GM18870 (cell line): ENCODE measurements around the gene WNK1.
"Not testable (repeated sequence)": the region's sequence is repeated elsewhere in the genome, so short reads cannot be mapped to it uniquely, and the experiment has no call there.

Source experiments
- ATAC-seq: cut with Tn5 transposase; IDR thresholded peaks from one replicate; pipeline ENCODE4 v1.9.1; 2021; ENCODE audit warnings: moderate library complexity; ENCODE audit not compliant: unreplicated experiment

The WNK1 gene

DNA sequence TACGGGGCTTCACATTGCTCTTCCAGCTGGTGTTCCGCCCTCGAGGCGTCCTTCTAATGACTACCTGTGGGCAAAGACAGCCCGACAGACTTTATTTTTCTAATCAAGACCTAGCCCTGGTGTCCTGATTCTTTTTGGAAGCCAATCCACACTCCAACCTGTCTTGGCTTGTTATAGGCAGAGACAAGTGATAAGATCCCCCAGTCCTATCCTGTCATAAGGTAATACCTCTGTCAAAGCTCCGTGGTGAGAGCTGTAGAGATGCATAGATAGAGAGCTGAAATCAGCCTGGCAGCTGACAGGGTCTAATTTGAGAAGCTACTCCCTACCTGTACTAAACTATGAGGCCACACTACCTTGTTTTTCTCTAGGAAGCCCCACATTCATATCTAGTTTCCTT, 11.5 kb upstream of the WNK1 start:
- no peak for ATAC-seq

DNA sequence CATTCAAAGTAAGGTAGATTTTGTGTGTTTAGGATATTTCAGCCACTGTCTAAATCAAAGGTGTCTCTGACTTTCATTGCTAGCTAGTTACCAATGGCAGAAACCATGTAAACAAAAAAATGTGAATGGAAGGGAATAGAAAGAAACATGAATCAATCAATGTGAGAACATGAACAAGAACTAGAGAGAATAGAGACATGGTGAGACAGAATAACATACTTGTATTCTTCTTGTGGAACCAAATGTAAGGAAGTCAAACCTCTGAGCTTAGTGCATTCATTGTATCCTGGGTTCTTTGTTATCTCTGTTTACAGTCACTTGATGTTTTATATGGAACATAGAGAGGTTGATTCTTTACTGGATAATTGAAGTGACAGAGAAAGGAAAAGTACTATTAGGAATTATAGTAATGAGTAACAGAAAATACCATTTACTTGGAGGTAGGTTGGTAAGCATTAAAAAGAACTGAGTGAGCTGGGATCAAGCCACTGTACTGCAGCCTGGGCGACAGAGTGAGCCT, 2.6 kb upstream of the WNK1 start:
- no peak for ATAC-seq

DNA sequence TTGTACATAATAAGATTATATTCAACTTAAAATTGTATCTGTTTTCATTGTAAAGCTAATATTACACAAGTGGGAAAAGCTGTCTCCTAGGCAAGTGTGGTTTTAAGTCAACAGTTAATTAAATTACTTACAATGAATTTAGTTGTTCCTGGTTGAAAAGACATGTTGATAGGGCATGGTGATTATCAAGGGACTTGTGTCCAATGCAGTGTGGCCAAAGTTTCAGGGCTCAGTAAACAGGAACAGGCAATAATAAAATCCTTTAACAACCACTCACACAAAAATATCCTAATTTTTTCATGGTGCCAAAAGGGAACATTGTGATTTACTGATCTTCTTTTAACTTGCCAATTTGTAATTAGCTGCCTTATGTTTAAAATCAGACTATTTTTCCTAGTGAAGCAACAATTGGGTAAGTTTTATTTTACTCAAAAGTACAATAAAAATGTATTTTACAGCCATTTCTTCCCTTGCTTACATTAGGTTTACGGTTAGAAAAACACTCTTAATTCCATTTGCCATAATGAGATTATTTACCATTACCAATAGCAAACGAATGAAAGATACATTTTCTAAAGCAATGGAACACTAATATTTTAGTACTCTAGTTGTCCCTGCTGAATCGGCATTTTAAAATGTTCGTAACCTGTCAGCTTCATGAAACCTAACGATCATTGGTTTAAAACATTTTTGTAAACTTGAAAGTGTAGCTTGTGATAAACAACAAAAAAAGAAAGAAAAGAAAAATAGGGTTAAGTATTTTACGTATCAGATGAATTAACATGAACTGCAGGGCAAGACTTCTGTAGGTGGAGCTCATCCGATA, 1.8 kb upstream of the WNK1 start:
- no peak for ATAC-seq

DNA sequence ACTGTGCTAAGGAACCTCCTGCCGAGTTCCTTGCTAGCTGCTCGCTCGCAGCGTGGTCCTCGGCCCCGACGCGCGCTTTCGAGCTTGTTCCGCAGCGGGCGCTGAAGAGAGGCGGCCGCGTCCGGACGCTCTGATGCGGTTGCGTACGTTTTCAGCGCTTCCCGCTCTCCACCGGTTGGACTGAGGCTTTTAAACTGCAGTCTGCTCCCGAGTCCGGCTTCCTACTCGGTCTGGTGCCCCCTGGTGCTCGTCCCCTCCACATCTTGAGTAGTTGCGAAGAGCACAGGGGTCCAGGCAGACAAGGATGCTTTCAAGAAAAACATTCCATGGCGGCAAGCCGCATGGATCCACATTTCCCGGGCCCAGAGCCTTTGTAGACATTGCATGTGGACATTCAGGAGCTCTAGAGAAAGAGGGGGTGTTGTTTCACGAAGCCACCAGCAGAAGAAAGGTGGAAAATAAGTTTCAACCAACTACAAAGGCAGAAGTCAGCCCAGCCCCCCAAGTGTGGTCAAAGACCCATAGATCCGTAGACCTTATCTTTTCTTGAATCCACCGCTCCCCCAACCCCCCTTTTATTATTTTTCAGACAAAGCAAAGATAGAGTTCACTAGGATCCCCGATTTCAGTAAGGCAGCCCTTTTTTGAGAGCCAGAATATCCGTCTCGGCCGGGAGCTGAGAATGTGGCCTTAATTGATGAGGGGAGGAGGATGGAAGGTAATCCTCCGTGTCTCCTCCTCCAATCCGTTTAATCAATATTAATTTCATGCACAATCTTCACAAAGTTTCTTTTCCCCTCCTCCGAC, 984 bp upstream of the WNK1 start:
- ATAC-seq = peak; percentile 48

DNA sequence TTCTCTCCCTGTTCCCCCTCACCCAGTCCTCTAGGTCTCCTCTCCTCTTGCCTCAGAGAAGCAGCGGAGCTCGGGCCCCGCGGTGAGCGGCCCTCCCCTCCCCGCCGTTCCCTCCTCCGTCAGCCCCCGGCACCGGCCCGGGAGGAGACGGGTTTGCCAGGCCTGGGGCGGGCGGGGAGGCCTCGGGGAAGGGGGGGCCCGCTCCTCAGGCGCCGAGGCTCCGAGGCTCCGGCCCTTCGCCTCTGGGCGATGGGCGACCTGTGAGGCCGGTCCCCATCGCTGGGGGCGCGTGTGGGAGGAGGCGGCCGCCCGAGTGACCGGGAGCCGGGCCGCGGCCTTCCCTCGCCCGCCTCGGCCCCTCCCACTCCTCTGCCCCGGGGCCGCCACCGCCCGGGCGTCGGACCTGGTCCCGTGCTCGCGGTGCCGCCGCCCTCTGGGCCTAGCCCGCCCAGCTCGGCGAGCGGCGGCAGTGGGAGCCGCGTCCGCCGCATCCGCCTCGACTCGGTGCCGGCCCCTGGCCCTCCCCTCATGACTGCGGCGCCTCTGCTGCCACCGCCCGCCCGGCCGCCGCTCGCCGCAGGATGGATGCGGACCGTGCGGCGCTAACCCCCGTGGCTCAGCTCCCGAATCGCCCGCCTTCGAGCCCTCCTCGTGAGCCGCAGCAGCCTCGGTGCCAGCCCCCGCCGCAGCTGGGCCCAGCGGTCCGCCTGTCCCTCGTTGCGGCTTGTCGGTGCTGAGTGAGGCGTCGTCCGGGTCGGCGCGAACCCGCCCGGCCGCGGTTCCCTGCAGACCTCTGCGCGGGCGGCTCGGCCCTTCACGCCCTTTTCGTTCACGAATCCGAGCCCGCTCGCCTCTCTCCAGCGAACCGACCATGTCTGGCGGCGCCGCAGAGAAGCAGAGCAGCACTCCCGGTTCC, 574 bp downstream of the WNK1 start:
- ATAC-seq = no peak

- ATAC-seq = no peak
Measured at GRCh38 chr12:753611-754472, 1.5 kb downstream of the WNK1 start.

DNA sequence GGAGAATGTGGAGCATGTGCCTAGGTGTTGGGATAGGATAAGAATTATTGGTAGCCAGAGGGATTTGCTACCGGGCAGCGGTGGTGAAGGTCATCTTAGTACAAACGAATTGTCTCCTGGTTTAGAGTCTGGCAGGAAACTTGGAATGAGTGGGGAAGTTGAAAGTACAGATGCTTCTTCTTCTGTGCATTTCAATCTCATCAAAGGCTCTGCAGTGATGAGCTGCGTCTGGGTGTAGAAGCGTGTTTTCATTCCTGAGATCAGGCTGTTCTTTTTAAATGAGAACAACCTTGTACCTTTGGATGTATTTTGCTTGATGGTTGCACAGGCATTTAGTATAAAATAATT, 2.1 kb downstream of the WNK1 start:
- ATAC-seq = no peak

GRCh38 chr12:754851-755562, 2.6 kb downstream of the WNK1 start:
- no peak for ATAC-seq

DNA sequence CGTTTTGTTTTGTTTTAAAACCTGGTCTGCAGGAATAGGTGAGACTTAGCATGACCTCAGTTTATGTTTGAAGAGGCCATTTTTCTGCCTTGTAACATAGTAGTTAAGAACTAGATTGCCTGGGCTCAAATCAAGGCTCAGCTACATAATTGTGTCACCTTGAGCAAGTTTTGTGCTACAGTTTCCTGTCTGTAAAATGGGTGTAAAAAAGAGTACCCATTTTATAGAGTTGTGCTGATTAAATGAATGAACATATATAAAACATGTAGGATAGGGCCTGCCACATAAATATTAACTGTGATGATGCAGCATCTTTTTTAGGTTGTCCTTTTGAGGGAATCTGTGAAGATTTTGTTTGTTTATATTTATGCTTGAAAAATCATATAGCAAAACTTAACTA, 7.2 kb downstream of the WNK1 start:
- ATAC-seq = no peak

DNA sequence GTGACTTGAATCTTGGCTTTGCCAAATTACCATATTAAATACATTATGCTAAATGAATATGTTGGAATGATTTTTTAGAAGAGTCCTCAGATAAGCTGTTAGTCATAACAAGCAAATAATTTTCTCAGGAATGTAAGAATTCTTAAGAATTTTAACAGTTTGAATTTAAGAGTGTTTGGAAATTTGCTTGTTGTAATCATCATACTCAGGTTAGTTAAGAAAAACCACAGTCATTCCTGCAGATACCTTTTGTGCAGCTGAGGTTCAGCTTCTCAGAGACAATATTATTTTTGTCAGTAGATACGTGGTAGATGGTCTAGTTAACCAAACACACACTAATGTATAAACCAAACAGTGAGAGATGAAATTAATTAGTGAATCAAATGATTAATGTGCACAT, 8.9 kb downstream of the WNK1 start:
- ATAC-seq = no peak

DNA sequence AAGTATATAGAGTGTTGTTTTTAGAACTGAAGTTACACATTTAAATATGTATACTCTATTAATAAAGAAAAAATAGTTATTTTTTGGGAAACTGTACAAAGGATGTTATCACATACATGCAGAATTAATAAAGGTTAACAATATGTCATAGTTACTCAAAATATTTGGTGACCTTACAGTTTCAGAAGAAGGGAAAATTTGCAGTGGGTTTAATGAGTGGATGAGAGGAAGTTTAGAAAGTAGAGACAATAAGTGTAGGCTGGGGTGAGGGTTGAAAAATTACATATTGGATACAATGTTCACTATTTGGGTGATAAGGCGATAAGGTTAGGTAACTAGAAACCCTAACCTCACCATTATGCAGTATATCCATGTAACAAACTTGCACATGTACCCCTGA, 13.5 kb downstream of the WNK1 start:
- no peak for ATAC-seq

GRCh38 chr12:768434-768833, 16.1 kb downstream of the WNK1 start:
- ATAC-seq = no peak

DNA sequence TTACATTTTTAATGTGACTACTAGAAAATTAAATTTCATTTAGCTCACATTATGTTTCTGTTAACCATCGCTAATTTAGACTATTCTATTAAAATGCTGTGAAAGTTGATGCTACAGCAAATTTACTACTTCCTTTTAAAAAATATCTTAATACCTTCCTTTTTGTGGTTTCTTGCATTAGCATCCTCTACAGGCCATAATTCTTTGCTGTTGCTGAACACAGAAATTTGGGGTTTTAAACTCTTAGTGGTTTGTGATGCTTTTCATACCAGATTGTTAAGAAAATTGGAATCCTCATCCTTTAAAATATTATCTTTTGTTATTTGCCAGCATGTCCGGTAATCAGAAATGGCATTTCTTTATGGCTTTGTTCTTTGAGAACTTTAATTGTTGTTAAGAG, 18.1 kb downstream of the WNK1 start:
- no peak for ATAC-seq

- ATAC-seq = no peak
Measured at GRCh38 chr12:772056-772697, 19.8 kb downstream of the WNK1 start.

GRCh38 chr12:774051-774614, 21.8 kb downstream of the WNK1 start:
- no peak for ATAC-seq

GRCh38 chr12:775973-776771, 23.8 kb downstream of the WNK1 start:
- ATAC-seq = not testable (repeated sequence)

- not testable (repeated sequence) for ATAC-seq
Measured at GRCh38 chr12:776772-777373, 24.5 kb downstream of the WNK1 start.
